Measurements from ENCODE around the gene ABCB10.
"Not testable (repeated sequence)": the region's sequence is repeated elsewhere in the genome, so short reads cannot be mapped to it uniquely, and the experiment has no call there.

The ABCB10 gene

DNA sequence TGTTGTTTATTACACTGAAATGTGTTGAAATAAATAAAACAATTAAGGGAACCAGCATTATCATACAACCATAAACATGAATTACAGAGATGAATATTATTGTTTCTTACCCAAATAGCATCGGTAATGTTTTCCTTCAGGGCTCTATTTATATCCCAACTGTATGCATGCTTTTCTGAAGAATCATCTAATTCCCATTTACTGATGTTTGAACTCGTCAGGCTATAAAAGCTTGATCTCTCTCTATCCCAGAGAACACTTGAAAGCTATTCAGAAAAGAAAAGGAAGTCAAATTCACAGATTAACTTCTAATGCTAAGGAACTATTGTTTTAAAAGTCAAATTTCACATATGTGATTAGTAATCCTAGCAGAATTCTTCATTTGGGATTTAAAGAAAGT lies 62.7 kb downstream of the ABCB10 start:
- Histone ChIP-seq H3K27me3 (replicated peaks; ENCODE audit: control insufficient read depth, insufficient read depth, low read length) (no peaks in the 10 kb centered on the region), H3K36me3 (ENCODE audit: control insufficient read depth, insufficient read depth, low read length, severe bottlenecking) (peaks cover 95% of the 10 kb centered on the region), H3K4me3 (ENCODE audit: low read length) (no peak overlapping the region), H3K9me3 (ENCODE audit: control insufficient read depth, low read length) (no peaks in the 10 kb centered on the region), H3K4me1 (ENCODE audit: control insufficient read depth, insufficient read depth, low read length) (no peaks in the 10 kb centered on the region), H3K9ac (ENCODE audit: low read length) (no peak overlapping the region)
- no peak for DNase-seq (ENCODE audit: low read depth)

DNA sequence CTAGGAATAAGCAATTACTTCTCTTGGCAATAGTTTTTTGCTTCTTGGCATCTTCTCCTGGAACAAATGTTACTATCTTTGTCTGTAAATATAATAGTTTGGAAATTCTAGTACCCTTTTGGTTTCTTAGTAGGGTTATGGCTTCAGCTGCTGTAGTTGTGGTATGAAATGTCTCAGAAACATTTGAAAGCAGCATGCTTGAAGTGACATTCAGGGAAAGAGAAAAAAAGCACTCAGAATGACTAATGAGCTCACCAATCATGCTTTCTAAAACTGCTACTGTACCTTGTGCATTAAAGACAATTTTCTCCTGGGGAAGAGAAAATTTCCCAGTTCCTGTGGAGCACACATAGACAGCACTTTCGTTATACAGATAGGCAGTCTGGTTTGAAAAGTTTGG lies 71.3 kb downstream of the ABCB10 start:
- no peaks in the 10 kb centered on the region for H3K27me3 ChIP-seq (replicated peaks; ENCODE audit: control insufficient read depth, insufficient read depth, low read length)
- no peaks in the 10 kb centered on the region for H3K4me1 ChIP-seq (ENCODE audit: control insufficient read depth, insufficient read depth, low read length)
- H3K4me3 ChIP-seq (ENCODE audit: low read length) = no peak overlapping the region
- peaks cover 88% of the 10 kb centered on the region for H3K36me3 ChIP-seq (ENCODE audit: control insufficient read depth, insufficient read depth, low read length, severe bottlenecking)
- no peak for DNase-seq (ENCODE audit: low read depth)
- H3K9ac ChIP-seq (ENCODE audit: low read length) = no peak overlapping the region
- H3K9me3 ChIP-seq (ENCODE audit: control insufficient read depth, low read length) = no peaks in the 10 kb centered on the region

DNA sequence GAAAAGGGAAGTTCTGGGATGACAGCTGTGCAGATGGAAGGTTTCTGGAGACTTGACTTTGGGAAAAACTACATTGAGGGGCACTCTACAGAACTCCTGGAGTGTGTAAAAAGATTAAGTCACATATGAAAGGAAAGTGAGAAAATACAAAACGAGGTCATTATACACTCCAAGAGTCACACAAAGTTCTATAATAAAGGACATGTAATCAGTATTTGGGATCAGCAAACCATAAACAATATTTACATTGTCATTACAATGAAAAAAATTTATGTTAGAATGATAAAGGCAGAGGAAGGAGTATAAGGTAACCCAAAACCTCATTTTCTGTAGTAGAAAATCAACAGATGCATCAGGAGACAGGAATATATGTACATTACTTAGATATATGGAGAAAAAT lies 73.2 kb downstream of the ABCB10 start:
- H3K9me3 ChIP-seq (ENCODE audit: control insufficient read depth, low read length) = no peaks in the 10 kb centered on the region
- H3K4me1 ChIP-seq (ENCODE audit: control insufficient read depth, insufficient read depth, low read length) = no peaks in the 10 kb centered on the region
- no peak overlapping the region for H3K4me3 ChIP-seq (ENCODE audit: low read length)
- no peak for DNase-seq (ENCODE audit: low read depth)
- no peaks in the 10 kb centered on the region for H3K27me3 ChIP-seq (replicated peaks; ENCODE audit: control insufficient read depth, insufficient read depth, low read length)
- H3K36me3 ChIP-seq (ENCODE audit: control insufficient read depth, insufficient read depth, low read length, severe bottlenecking) = peaks cover 85% of the 10 kb centered on the region
- no peak overlapping the region for H3K9ac ChIP-seq (ENCODE audit: low read length)

DNA sequence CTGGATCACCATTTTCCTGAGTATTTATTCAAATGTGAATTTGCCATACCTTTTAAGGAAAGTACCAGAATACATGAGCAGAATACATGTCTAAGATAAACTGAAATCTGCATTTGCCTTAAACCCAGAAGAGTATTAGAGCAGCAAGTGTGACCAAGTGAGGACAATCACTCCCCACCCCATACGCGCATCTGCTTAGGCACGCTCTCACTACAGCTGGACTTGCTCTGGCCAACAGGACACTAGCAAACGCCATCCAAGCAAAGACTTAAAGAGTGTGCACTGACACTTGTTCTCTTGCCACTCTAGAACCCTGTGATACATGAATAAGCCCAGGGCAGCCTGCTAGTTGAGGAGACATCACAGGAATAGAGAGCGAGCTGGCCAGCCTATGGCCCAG lies 76.0 kb downstream of the ABCB10 start:
- Histone ChIP-seq H3K9ac (ENCODE audit: low read length) (no peak overlapping the region), H3K36me3 (ENCODE audit: control insufficient read depth, insufficient read depth, low read length, severe bottlenecking) (peaks cover 82% of the 10 kb centered on the region), H3K4me1 (ENCODE audit: control insufficient read depth, insufficient read depth, low read length) (no peaks in the 10 kb centered on the region), H3K4me3 (ENCODE audit: low read length) (no peak overlapping the region), H3K27me3 (replicated peaks; ENCODE audit: control insufficient read depth, insufficient read depth, low read length) (no peaks in the 10 kb centered on the region), H3K9me3 (ENCODE audit: control insufficient read depth, low read length) (no peaks in the 10 kb centered on the region)
- no peak for DNase-seq (ENCODE audit: low read depth)

DNA sequence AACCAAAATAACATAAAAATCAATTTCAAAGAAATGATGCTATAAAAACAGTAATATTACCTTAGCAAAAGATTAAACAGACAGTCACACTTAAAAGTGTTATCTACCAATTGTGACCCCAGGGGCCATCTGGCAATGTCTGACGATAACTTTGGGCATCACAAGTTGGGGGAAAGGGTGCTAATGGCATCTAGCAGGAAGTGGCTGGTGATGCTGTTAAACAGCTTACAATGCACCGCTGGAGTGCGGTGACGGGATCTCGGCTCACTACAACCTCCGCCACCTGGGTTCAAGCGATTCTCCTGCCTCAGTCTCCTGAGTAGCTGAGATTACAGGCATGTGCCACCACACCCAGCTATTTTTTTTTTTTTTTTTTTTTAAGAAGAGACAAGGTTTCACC lies 78.0 kb downstream of the ABCB10 start:
- DNase-seq (ENCODE audit: low read depth) = no peak
- Histone ChIP-seq H3K9me3 (ENCODE audit: control insufficient read depth, low read length) (no peaks in the 10 kb centered on the region), H3K36me3 (ENCODE audit: control insufficient read depth, insufficient read depth, low read length, severe bottlenecking) (peaks cover 79% of the 10 kb centered on the region), H3K4me1 (ENCODE audit: control insufficient read depth, insufficient read depth, low read length) (no peaks in the 10 kb centered on the region), H3K4me3 (ENCODE audit: low read length) (no peak overlapping the region), H3K9ac (ENCODE audit: low read length) (no peak overlapping the region), H3K27me3 (replicated peaks; ENCODE audit: control insufficient read depth, insufficient read depth, low read length) (no peaks in the 10 kb centered on the region)

DNA sequence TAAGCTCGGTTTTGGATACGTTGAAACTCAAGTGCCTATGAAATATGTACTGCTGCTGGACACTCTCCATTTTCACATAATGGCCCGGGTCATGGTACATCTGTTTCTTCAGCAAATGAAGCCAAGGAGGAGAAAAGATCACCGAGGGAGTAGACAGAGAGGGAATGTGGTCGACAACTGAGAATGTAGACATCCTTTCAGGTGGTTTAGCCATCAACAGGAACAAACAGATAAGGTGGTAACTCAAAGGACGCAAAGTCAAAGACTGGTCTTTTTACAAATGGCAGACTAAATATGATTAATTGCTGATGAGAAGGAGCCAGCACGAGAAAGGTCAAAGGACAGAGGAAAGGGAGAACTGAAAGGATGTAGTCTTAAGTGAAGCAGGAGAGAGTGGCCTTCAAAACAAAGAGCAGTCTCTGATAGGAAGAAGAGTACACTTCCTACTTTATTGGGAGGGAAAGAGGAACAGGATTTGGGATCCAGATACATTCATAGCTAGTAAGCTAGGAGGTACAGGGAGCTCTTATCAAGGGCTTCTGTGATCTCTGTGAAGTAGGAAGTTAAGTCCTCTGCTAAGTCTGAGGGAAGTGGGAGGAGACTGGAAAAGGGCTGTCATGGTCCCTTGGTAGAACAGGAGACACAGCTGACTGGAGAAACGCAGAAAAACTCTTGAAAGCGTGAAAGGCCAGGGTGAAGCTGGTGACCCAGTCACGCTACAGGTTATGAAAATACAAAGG lies 78.7 kb downstream of the ABCB10 start:
- Histone ChIP-seq H3K36me3 (ENCODE audit: control insufficient read depth, insufficient read depth, low read length, severe bottlenecking) (peaks cover 79% of the 10 kb centered on the region), H3K4me3 (ENCODE audit: low read length) (no peak overlapping the region), H3K27me3 (replicated peaks; ENCODE audit: control insufficient read depth, insufficient read depth, low read length) (no peaks in the 10 kb centered on the region), H3K9ac (ENCODE audit: low read length) (no peak overlapping the region), H3K4me1 (ENCODE audit: control insufficient read depth, insufficient read depth, low read length) (no peaks in the 10 kb centered on the region), H3K9me3 (ENCODE audit: control insufficient read depth, low read length) (no peaks in the 10 kb centered on the region)
- DNase-seq (ENCODE audit: low read depth) = no peak

DNA sequence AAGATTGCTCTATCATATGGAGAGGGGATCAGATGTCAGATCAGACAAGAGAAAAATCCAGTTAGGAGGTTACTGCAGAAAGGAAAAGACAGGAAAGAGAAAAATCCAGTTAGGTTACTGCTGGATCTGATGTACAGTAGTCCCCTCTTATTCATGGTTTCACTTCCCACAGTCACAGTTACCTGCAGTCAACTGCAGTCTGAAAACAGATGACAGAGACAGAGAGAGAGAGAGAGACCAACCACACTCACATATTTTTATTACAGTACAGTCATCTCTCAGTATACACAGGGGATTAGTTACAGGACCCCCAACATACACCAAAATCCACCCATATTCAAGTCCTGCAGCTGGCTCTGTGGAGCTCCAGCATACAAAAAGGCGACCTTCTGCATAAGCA lies 79.7 kb downstream of the ABCB10 start:
- Histone ChIP-seq H3K36me3 (ENCODE audit: control insufficient read depth, insufficient read depth, low read length, severe bottlenecking) (peaks cover 79% of the 10 kb centered on the region), H3K9ac (ENCODE audit: low read length) (no peak overlapping the region), H3K4me1 (ENCODE audit: control insufficient read depth, insufficient read depth, low read length) (no peaks in the 10 kb centered on the region), H3K27me3 (replicated peaks; ENCODE audit: control insufficient read depth, insufficient read depth, low read length) (no peaks in the 10 kb centered on the region), H3K9me3 (ENCODE audit: control insufficient read depth, low read length) (no peaks in the 10 kb centered on the region), H3K4me3 (ENCODE audit: low read length) (no peak overlapping the region)
- no peak for DNase-seq (ENCODE audit: low read depth)

DNA sequence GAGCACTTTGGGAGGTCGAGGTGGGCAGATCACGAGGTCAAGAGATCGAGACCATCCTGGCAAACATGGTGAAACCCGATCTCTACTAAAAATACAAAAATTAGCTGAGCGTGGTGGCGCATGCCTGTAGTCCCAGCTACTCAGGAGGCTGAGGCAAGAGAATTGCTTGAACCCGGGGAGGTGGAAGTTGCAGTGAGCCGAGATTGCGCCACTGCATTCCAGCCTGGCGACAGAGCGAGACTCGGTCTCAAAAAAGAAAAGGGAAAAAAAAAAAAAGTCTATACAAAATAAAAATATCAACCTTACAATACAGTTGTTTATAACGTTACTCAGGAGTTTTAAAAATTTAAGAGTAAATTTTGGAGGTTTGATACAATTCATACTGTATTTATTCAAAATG lies 82.6 kb downstream of the ABCB10 start:
- not testable (repeated sequence) for H3K9me3 ChIP-seq (ENCODE audit: control insufficient read depth, low read length); DNase-seq (ENCODE audit: low read depth); H3K4me1 ChIP-seq (ENCODE audit: control insufficient read depth, insufficient read depth, low read length); H3K9ac ChIP-seq (ENCODE audit: low read length); H3K4me3 ChIP-seq (ENCODE audit: low read length); H3K27me3 ChIP-seq (replicated peaks; ENCODE audit: control insufficient read depth, insufficient read depth, low read length)
- H3K36me3 ChIP-seq (ENCODE audit: control insufficient read depth, insufficient read depth, low read length, severe bottlenecking) = peaks cover 79% of the 10 kb centered on the region

DNA sequence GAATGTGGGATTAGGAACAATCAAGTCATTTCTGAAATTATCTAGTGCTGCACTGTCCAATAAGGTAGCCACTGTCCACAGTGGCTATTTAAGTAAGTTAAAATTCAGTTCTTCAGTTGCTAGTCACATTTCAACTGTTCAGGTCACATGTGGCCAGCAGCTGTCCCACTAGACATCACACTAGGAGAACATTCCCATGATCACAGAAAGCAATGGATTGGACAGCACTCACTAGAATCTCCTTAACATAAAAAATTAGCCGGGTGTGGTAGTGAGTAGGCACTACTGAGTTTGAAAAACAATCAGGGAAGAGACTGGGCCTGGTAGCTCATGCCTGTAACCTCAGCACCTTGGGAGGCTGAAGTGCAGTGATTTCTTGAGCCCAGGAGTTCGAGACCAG lies 84.0 kb downstream of the ABCB10 start:
- no peak overlapping the region for H3K9ac ChIP-seq (ENCODE audit: low read length)
- H3K4me1 ChIP-seq (ENCODE audit: control insufficient read depth, insufficient read depth, low read length) = no peaks in the 10 kb centered on the region
- no peaks in the 10 kb centered on the region for H3K27me3 ChIP-seq (replicated peaks; ENCODE audit: control insufficient read depth, insufficient read depth, low read length)
- no peak for DNase-seq (ENCODE audit: low read depth)
- peaks cover 84% of the 10 kb centered on the region for H3K36me3 ChIP-seq (ENCODE audit: control insufficient read depth, insufficient read depth, low read length, severe bottlenecking)
- H3K4me3 ChIP-seq (ENCODE audit: low read length) = no peak overlapping the region
- no peaks in the 10 kb centered on the region for H3K9me3 ChIP-seq (ENCODE audit: control insufficient read depth, low read length)

DNA sequence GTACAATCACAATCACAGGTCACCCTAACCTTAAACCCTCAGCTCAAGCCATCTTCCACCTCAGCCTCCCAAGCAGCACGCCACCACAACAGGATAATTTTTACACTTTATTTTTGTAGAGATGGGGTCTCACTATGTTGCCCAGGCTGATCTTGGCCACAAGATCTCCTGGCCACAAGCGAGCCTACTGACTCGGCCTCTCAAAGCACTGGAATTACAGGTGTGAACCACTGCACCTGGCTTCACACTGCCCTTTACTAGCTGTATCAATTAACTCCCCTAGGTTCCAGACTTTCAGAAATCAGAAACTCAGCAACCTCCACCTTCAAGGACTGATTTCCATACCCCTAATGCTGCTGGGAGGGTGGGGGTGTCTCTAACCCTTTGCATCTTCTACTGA lies 87.3 kb downstream of the ABCB10 start:
- Histone ChIP-seq H3K36me3 (ENCODE audit: control insufficient read depth, insufficient read depth, low read length, severe bottlenecking) (peaks cover 84% of the 10 kb centered on the region), H3K4me3 (ENCODE audit: low read length) (no peak overlapping the region), H3K27me3 (replicated peaks; ENCODE audit: control insufficient read depth, insufficient read depth, low read length) (no peaks in the 10 kb centered on the region), H3K9me3 (ENCODE audit: control insufficient read depth, low read length) (no peaks in the 10 kb centered on the region), H3K4me1 (ENCODE audit: control insufficient read depth, insufficient read depth, low read length) (no peaks in the 10 kb centered on the region), H3K9ac (ENCODE audit: low read length) (no peak overlapping the region)
- no peak for DNase-seq (ENCODE audit: low read depth)

DNA sequence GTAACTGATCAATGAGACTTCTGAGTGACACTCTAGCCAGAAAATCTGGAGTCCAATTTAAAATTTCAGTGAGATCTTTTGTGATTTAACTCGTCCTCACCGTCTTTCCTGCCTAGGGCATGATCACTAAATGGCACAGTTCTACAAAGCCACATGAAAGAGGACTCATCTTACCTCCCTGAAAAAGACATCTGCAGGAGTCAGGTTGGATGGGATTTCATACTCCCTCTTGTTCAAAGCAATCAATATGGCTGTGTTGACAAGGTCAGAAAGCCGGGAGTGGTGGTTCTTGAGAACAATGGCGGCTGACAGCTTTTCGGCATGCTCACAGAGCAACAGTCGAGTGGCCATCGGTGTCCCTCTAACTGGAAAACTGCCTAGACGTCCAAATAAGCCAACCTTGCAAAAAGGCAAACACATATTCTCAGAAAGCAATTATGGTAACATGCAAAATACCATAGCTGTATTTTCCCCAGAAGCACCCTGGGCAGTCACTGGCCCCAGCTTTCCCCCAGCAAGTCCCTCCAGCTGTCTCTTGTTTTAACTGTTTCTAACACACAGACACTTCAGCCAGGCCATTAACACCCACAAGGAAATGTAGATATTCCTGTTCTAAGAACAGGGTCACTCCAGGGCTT lies 88.0 kb downstream of the ABCB10 start:
- Histone ChIP-seq H3K27me3 (replicated peaks; ENCODE audit: control insufficient read depth, insufficient read depth, low read length) (no peaks in the 10 kb centered on the region), H3K36me3 (ENCODE audit: control insufficient read depth, insufficient read depth, low read length, severe bottlenecking) (peaks cover 86% of the 10 kb centered on the region), H3K4me1 (ENCODE audit: control insufficient read depth, insufficient read depth, low read length) (no peaks in the 10 kb centered on the region), H3K9me3 (ENCODE audit: control insufficient read depth, low read length) (no peaks in the 10 kb centered on the region), H3K9ac (ENCODE audit: low read length) (no peak overlapping the region), H3K4me3 (ENCODE audit: low read length) (no peak overlapping the region)
- no peak for DNase-seq (ENCODE audit: low read depth)

DNA sequence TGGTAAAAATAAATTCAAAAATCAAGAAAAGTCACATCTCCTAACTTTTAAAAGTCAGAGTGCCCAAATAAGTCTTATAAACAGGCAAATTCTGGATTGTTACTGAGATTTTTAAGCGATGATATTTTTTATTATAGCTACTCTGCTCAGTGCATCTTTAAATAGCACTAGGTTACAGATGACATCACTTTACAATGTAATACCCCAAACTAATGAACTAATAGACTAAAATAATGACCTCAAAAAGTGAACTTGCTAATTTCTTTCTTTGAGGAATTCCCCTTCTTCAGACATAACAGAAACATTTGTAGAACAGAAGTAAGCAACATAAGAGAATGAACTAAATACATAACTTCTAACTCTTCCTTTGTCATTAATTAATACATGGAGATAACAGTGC lies 91.6 kb downstream of the ABCB10 start:
- Histone ChIP-seq H3K36me3 (ENCODE audit: control insufficient read depth, insufficient read depth, low read length, severe bottlenecking) (peaks cover 93% of the 10 kb centered on the region), H3K9ac (ENCODE audit: low read length) (no peak overlapping the region), H3K4me1 (ENCODE audit: control insufficient read depth, insufficient read depth, low read length) (no peaks in the 10 kb centered on the region), H3K27me3 (replicated peaks; ENCODE audit: control insufficient read depth, insufficient read depth, low read length) (no peaks in the 10 kb centered on the region), H3K4me3 (ENCODE audit: low read length) (no peak overlapping the region), H3K9me3 (ENCODE audit: control insufficient read depth, low read length) (no peaks in the 10 kb centered on the region)
- DNase-seq (ENCODE audit: low read depth) = no peak
